Measurements from ENCODE around the gene SERGEF.

SERGEF gene

GRCh38 chr11:17778956-17779860, 233.6 kb downstream of the SERGEF start:
- no peak for DNase-seq

GRCh38 chr11:17778352-17778751, 234.5 kb downstream of the SERGEF start:
- DNase-seq: no peak

GRCh38 chr11:17777738-17778091, 235.1 kb downstream of the SERGEF start:
- no peak for DNase-seq

- no peak for DNase-seq
Observed at GRCh38 chr11:17777086-17777737, 235.6 kb downstream of the SERGEF start.

GRCh38 chr11:17776212-17776875, 236.5 kb downstream of the SERGEF start:
- DNase-seq: no peak

- no peak for DNase-seq
Observed at GRCh38 chr11:17775507-17776211, 237.2 kb downstream of the SERGEF start.

GRCh38 chr11:17775035-17775348, 237.9 kb downstream of the SERGEF start:
- no peak for DNase-seq

GRCh38 chr11:17774232-17775034, 238.4 kb downstream of the SERGEF start:
- no peak for DNase-seq

- DNase-seq: no peak
Observed at GRCh38 chr11:17773674-17774073, 239.2 kb downstream of the SERGEF start.

GRCh38 chr11:17772704-17773600, 239.9 kb downstream of the SERGEF start:
- DNase-seq: no peak

- no peak for DNase-seq
Observed at GRCh38 chr11:17771841-17772401, 240.9 kb downstream of the SERGEF start.

- no peak for DNase-seq
Observed at GRCh38 chr11:17771415-17771814, 241.4 kb downstream of the SERGEF start.

GRCh38 chr11:17770917-17771316, 241.9 kb downstream of the SERGEF start:
- no peak for DNase-seq

- DNase-seq: no peak
Observed at GRCh38 chr11:17770048-17770652, 242.7 kb downstream of the SERGEF start.

- no peak for DNase-seq
Observed at GRCh38 chr11:17769218-17769617, 243.6 kb downstream of the SERGEF start.

GRCh38 chr11:17768547-17768946, 244.3 kb downstream of the SERGEF start:
- DNase-seq: no peak

- DNase-seq: no peak
Observed at GRCh38 chr11:17767914-17768313, 244.9 kb downstream of the SERGEF start.

- DNase-seq: no peak
Observed at GRCh38 chr11:17767301-17767885, 245.5 kb downstream of the SERGEF start.

- DNase-seq: no peak
Observed at GRCh38 chr11:17766590-17766989, 246.3 kb downstream of the SERGEF start.

- no peak for DNase-seq
Observed at GRCh38 chr11:17766073-17766359, 246.8 kb downstream of the SERGEF start.

Data from COR-L47 (cell line).